Non-pigmented ciliary epithelial cell (primary cell): ENCODE data around the gene SH3BP5.
A peak's percentile ranks its signal among the peaks of the same experiment; 100 is the strongest.

Experiments used
- DNase-seq: peaks from one replicate; pipeline ENCODE4 v3.0.0-alpha.2; 2010; ENCODE audit warnings: low read depth

Gene SH3BP5

DNA sequence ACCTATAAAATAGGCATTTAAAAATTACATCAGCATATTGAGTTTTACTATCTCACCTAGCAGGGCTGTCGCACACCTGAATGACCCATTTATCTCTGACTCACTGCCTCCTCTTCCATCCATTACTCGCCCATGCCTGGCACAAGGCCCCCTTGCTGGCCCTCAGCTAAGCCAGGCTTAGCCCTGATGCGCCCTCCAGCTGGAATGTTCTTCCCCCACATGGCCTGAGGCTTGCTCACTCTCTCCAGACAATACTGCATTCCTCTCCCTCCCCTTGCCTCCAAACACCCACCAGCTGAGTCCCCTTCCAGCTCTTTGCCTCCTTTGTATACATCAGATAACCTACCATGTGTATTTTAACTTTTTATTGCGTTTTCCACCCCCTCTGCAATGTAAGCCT, 7.2 kb downstream of the SH3BP5 start:
- DNase-seq = peak; percentile 72

DNA sequence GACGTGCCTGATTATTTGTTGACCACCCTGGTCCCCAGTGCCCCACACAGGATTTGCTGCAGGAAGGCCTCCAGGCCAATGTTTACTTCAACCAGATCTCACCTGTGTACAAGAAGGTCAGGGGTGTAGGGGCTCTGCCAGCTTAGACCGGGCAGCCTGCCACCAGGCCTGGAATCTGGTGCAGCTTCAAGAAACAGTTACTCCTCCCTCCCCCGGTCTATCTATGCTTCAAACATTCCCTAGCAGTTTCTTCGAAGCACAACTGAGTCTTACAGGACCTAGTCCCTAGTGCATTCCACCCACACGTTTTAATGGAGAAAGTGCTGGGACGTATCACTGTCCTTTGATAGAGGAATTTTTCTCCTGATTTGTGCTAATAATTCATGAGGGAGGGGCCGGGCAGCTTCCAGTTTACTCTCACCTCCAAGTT, 8.0 kb downstream of the SH3BP5 start:
- DNase-seq = no peak

DNA sequence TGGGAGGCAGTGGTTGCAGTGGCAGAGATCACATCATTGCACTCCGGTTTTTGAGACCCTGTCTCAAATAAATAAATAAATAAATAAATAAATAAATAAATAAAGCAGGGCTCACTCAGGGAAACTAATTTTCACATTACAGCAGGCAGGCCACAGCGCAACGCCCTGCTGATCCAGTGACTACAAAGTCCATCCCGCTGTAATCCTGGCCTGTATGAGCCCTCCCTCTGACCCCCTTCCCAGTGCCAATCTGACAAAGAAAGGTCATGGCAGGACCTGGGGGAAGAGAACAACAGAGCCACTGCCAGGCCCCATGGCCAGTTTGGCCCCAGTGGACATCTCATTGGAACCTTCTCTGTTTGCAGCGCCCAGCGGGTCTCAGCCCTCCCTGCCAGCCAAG, 9.3 kb downstream of the SH3BP5 start:
- DNase-seq = no peak

DNA sequence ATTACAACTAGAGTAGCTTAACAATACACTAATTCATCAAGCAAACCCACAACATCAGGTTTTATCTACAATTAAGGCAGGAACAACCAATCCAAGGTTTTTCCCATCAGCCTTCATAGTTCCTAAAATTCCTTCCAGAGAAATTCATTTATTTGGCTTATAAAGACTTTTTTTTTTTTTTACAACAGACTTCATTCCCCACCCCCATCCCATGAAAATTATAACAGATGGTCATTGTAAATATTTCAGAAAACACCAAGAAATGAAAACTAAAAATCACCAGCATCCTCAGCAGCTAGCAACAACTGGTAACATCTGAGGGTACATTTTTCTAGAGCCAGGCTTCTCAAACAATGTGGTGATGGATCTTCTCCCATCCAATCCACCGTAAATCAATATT, 11.0 kb downstream of the SH3BP5 start:
- DNase-seq = no peak

DNA sequence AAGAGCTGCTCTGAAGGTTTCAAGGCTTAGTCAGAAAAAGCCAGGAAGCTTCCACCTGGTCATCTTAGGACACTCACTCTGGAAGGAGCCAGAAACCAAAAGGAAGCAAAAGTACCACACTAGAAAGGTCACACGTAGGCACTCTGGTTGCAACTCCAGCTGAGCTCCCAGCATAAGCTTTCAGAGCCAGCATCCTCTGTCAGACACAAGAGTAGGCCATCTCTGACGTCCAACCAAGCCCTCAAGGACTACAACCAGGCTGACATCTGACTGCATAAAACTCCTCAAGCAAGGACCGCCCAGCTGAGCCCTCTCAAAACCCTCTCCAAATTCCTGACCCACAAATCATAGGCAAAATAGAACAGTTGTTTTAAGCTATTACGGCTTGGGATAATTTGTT, 12.8 kb downstream of the SH3BP5 start:
- DNase-seq = no peak

DNA sequence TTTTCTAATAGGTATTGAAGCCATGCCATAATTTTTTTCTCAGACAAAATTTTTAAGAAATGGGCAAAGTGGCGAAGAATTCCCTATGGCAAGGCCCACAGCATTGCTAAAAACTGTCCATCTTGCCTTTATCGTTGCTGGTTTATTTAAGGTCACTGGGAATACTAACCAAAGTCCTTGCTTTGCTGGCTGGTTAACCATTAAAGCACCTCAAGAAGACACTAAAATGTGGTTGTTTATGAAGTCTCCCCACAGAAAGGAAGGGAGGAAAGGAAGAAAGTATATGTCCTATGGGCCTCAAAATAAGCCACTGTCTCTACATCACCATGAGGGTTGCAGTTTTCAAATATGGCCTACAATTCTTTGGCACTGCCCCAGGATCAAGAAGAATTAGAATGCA, 13.2 kb downstream of the SH3BP5 start:
- no peak for DNase-seq

DNA sequence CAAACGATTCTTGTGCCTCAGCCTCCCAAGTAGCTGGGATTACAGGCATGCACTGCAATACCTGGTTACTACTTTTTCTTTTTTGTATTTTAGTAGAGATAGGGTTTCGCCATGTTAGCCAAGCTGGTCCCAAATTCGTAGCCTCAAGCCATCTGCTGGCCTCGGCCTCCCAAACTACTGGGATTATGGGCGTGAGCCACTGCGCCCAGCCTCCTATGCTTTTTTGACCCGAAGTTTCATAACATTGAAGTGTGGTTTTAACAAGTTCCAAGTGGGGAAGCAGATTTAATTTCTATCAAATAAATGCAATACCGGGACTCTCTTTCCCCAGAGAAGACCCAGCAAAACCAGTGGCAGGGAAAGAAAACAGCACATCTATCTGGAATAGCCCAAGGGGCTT, 13.7 kb downstream of the SH3BP5 start:
- no peak for DNase-seq

DNA sequence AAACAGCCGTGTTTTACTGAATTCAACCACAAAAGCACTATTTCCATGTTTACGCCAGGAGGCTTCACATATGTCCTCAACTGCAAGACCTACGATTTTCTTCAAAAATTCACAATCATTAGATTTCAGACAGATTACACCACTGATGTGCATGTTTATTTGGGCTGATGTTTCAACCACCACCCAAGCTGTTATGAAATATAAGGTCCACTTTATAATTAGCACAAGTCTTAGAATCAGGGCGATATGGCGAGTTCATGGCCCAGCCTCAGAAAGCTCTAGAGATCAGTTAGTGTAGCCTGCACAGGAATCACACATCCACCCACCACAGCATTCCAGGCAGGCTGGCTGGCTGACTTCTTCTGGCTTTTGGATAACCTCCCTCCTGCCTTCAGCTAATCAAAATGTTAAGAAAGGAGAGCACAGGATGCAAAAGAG, 15.4 kb downstream of the SH3BP5 start:
- DNase-seq = no peak

DNA sequence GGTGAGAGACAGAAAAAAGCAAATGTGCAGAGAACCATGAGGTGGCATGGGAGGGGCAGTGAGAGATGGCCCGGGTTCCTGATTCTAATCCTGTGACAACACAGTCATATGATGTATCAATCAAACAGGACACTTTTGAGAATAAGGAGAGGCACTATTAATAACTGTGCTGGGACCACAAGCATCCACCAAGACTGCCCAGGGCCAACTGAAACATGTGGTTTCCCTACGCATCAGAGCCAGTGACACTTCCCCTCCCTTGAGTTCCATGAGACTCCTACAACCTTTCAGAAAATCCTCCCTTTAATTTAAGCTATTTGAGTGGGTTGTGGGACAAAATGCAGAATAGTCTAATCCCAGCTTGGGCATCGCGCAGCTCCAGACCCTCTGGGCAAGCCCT, 17.4 kb downstream of the SH3BP5 start:
- DNase-seq = no peak

DNA sequence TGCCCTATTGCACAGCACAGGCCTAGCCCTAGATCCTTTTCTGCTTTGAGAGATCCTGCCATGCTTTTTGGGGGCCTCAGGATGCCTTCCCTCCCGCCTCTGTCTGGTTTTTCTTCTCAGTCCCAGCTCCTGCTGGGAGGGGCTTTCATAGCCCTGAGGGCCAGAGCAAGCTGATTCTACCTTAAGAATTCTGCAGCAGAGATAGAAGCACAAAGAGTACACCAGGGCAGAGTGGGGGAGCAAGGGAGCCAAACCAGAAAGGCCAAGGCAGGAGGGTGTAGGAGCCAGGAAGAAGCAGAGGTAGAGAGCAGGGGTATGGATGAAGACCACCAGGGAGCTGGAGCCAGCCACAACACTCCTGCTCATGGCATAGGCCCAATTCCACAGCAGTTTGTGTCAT, 18.1 kb downstream of the SH3BP5 start:
- no peak for DNase-seq

DNA sequence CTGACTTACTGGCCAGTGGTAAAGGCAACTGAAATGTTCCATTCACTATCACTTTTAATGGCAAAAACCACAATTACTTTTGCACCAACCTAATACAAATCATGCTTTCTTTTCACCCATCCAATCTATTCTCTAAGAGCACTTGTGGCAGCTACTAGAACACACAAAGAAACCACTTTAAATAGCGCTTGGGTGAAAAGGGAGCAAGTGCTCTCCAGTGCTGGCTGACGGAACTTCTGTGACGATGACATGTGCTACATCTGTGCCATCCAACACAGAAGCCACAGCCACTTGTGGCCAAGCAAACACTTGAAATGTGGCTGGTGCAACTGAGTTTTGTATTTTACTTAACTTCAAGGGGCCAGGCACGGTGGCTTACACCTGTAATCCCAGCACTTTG, 18.9 kb downstream of the SH3BP5 start:
- DNase-seq = no peak

DNA sequence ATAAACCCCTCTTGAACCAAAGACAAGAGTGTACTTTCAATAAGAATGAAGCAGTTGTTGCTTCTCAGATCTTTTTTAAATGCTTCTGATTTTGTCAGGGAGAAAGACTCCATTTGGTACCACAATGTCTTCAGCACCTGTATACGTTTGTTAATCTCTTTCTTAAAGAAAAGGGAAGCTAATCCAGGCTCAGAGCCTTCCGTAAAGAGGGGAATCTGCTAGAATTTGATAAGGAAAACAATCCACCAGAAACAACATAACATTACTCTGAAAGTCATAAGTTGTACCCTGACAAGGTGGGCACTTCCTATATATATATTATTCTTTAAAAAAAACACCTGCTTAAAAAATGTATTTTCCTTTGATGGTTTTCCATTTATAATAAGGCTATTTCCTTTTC, 19.8 kb downstream of the SH3BP5 start:
- no peak for DNase-seq

DNA sequence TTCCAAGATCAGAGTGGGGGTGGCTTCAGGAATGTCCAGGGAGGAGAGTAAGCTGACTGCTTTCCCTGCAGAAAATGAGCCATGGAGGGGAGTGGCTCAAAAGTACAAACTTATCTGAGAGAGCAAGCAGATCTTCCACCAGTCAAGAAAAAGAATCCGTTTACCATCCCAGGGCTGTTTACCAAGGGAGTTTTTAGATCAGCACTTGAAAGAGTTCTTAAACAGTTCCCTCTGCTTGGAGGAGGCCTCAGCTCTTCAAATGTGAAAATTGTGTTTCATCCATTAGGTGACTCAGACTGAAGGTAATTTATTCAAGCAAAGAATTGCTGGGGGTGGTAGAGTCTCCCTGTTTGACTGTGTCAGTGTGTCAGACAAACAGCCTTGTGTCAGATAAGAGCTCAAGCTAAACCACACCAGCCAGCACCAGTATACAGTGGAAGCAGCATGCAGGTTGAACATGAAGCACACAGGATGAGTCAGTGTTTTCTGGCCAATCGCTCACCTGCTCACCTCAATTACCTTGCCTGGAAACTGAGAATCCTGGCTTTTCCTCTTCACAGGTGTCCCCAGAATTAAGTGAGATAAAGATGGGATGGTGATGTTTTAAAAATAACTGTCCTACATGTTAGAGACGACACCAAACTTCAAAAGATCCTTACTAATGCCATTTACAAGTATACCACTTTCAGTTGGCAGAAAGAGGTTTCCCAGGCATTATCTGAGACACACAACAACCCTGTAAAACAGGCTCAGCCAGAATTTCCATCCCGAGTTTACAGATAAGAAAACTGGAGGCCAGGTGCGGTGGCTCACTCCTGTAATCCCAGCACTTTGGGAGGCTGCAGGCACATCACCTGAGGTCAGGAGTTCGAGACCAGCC, 21.7 kb downstream of the SH3BP5 start:
- no peak for DNase-seq

DNA sequence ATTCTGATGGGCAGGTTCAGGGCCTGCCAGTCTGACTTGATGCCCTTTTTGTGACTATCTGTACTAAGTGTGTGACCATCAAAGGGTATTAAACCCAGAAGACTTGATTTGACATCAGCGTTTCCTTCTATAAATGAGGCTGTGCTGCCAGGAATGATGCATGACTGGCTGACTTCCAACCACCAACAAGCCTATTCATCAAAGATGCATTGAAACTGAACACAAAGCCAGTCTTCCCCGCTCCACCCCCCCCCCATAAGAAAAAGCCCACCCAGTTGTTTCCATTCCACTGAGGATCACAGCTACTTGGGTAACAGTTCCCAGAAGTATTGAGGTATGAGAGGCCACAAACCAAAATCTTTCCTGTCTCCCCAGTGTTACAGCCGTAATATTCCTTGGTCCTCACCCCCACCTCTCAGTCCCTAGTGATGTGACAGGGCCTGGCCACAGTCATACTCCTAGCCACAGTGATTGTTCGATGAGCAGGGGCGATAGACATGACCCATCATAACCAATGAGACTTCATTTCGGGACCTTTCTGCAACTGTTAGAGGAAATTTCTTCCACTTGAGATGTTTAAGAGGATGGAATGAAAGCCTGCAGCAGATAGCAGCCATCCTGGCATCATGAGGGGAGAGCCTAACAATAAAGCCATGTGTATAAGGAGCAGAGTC, 22.6 kb downstream of the SH3BP5 start:
- DNase-seq = no peak

DNA sequence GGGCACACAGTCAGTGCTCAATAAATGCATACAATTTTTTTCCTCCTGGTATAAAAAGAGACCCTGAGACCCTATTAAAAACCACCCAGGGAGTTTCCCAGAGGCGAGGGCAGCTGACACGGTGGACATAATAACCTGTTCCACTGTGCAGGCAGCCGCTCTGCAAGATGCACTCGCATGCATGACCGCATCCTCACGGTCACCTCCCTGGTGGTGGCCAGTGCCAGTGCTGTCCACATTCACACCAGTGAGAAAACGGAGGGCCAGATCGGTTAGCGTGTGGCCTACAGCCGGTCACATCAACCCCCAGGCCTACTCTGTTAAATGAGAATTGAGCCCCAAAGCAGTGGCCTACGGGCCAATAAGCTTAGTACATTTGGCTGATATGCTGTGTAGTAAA, 24.8 kb downstream of the SH3BP5 start:
- DNase-seq = no peak

DNA sequence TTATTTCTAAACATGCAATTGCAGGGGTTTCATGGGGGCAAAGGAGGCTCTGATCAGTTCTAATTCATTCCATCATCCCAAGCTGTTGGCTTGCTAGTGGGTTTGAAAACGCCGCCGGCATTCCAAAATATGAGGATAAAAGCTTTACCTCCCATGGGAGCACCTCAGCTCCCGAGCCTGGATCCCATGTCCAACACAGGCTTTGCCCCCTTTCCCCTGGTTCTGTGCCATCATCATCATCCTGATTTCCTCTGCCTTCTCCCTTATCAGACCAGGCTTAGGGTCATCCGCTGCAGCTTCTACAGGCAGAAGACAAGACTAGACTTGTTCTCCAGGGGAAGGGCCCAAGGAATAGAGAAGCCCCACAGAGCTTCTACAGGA, 25.4 kb downstream of the SH3BP5 start:
- DNase-seq = no peak

DNA sequence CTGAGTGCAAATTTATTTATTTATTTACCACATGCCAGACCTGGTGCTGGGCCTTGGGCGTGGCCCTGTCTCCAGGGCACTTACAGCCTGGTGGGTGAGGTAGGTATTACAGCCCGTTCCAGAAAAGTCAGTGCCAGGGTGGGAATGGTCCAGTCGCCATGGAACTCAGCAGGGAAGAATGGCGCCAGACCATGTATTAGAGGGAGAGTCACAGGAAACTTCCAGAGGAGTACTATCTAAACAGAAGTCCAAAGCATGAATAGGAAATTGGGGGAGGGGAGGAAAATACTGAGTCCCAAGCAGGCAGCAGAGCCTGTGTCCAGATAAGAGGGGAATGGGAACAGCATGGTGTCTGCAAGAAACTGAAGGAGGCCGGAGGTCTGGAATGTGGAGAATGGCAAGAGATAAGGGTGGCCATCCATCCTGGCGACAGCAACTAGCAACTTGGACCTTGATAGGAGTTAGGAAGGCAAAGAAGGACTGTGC, 27.0 kb downstream of the SH3BP5 start:
- no peak for DNase-seq

DNA sequence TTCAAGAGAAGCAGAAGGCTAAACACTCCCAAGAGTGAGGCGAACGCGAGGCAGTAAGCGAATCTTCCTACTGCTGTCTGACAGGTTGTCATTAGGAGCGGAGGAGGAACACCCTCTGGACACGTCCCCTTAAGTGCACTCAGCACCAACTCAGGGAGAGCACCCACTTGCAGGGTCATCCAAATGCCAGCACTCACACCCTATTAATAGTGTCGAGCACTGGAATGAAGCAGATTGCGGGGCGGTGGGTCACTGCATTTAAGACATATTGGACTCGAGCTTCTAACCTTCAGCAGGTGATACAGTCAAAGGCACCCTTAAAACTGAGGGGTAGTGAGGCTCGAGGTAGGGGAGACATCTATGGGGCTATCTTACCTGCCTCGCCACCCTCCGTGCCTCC, 28.7 kb downstream of the SH3BP5 start:
- no peak for DNase-seq

DNA sequence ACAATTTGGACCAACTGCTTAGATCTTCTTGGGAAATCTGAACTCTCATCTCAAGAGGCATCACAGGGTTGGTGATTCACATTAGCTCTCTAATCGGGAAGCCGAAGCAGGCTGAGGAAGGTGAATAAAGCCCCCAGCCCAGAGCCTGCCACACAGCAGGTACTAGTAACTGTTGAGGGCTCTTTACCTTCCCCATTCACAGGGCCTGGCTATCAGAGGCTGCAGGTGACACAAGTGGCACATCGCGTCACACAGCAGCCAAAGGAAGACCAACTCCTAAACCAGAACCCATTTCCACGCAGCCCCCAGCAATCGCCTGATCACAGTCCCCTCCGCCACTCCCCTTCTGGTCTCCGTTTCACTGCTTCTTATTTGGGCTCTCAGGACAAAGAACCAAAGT, 29.2 kb downstream of the SH3BP5 start:
- no peak for DNase-seq

DNA sequence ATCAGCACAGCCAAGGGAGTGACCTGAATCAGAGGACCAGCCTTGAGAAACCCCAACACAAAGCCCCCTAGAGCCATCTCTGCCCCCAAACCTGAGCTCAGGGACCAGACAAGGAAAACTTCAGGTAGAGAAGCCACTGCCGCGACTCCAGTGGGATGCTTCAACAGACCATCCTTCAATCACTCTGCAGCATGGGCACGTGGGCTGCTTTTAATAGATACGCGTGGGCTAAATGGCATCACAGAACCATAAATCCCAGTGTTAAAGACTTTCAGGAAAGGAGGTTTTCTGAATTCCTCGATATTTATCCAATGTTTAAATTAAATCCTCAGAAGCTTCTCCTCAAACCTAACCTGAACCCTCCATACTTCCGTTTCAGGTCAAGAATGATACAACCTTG, 30.6 kb downstream of the SH3BP5 start:
- no peak for DNase-seq

DNA sequence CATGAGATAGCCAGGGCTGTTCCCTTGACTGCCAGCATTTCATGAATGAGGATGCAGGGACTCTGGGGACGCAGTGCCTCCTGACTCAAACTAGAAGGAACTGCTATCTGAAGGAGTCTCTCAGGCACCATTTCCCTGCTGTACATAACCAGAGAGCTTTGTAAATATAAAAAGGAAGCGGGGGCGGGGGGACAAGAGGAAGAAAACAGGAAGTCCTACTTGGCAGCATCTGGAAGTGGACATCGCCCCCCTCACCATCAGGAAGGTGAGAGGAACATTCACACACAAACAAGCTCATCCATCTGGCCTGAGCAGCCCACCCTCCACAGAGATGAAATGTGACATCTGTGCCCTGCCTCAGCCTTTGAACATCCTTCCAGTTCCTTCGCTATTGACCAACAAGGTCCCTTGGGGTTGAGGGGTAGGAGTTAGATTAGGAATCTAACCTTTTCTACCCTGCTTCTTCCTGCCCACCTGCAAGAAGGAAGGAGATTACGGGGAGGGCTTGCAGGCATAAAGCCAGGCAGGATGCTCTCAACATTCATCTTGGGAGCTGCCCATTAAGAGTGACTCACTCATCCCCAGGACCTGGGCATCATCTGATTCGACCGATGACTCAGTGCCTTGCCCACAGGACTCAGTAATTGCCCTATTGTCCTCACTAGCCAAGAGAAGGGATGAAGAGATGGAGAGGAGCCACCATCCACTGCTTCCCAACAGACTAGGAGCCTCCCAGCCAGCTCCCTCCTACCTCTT, 31.9 kb downstream of the SH3BP5 start:
- no peak for DNase-seq

DNA sequence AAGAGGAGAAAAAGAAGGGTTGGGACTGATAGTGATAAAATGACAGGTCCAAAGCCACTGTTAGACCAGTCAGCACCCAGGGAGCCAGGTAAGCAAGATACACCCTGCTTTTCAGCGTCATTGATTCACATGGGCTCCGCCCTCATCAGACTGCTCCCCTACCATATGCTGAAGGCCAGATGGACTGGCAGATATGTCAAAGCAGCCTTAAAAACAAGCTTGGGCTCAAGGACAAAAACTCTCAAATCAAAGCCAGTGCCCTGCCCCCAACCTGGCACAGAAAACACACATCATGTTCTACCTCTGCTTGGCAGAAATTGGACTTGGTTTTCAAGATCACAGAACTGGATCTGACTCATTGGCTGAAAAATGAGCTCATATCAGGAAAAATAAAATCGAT, 33.4 kb downstream of the SH3BP5 start:
- no peak for DNase-seq

DNA sequence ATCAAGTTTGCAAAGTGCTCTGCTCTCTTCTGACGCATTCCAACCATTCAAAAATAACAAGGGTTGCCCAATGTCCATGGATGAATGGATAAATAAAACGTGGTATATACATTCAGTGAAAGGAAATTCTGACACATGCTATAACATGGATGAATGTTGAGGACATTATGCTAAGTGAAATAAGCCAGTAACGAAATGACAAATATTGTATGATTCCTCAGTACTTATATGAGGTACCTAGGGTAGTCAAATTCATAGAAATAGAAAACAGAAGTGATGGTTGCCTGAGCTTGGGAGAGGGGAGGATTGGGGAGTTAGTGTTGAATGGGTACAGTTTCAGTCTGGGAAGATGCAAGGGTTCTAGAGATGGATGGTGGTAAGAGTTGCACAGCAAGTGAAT, 33.9 kb downstream of the SH3BP5 start:
- DNase-seq = no peak
